ENCODE data around the gene NEK7.
A peak's percentile ranks its signal among the peaks of the same experiment; 100 is the strongest.
"Not testable (repeated sequence)": the region's sequence is repeated elsewhere in the genome, so short reads cannot be mapped to it uniquely, and the experiment has no call there.

The NEK7 gene

DNA sequence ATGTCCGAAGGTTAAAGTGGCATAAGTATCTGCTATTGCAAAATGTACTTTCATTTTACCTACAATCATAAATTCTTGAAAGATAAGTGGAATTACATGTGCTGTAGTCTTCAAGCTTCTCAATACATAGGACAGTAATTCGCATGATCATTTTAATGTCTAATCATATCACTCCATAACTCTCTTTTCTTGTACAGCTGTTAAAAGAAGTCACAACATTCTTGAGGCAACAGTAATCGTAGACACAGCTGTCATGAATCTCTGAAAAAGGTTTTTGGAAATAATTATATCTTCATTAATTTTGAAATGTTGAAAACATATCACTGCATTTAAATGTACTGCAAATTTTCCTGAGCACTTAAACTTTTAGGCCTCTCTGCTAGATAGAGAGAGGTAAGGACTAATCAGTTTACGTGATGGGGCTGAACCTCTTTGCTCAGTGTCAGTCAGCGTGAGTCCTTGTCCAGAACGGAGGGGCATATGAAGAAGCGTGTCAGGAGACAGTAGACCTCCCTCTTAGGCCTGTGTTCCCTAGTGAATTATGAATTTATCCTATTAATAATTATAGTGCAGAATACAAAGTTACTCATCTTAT is 133.4 kb downstream of the NEK7 start:
- no peak overlapping the region for H3K27ac Mint-ChIP-seq
- no peaks in the 10 kb centered on the region for H3K27me3 Mint-ChIP-seq
- no peak overlapping the region for H3K4me3 Mint-ChIP-seq
- H3K4me1 Mint-ChIP-seq, result peaks cover 22% of the 10 kb centered on the region
- ATAC-seq, result no peak
- DNase-seq, result no peak
- H3K9me3 Mint-ChIP-seq, result no peaks in the 10 kb centered on the region

DNA sequence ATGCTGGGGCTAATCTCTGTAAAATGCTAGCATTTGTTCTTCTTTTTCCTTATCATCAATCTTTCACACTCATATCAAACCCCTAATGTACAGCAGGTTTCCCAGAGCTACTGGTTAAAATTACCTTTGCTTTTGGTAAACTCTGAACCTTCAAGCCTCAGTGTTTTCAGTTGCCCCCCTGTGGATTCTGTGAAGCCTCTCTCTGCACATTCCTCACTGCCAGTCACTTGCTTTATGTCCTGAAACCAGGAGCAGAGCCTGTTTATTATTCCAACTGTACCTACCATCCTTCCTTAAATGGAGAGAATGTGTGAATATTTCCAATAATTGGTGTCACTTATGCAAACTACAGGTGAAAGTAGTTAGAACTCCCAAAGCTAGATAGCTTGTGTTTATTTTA is 134.2 kb downstream of the NEK7 start:
- Mint-ChIP-seq H3K4me3 (no peak overlapping the region), H3K27ac (no peak overlapping the region), H3K27me3 (no peaks in the 10 kb centered on the region), H3K4me1 (peaks cover 26% of the 10 kb centered on the region), H3K9me3 (no peaks in the 10 kb centered on the region)
- ATAC-seq (no peak), DNase-seq (no peak)

DNA sequence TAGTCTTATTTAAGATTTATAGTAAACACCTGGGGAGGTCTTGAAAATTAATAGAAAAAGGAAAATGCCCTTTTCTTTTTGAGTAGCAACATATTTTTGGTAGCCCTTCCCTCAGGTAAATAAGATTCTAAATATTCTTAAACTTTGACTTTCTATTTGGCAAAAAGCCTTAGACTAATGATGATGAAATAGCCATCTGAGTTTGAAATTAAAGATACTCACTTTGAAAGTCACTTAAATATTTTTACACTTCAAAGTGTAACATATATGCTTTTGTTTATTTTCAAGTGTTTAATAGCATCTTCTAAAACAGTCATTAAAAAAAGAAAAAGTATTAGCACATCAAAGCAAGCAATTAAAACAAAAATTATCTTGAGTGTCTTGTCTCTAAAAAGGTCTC is 135.1 kb downstream of the NEK7 start:
- no peak for DNase-seq
- peaks cover 27% of the 10 kb centered on the region for H3K4me1 Mint-ChIP-seq
- ATAC-seq, result no peak
- H3K27ac Mint-ChIP-seq, result no peak overlapping the region
- H3K4me3 Mint-ChIP-seq, result no peak overlapping the region
- H3K9me3 Mint-ChIP-seq, result no peaks in the 10 kb centered on the region
- no peaks in the 10 kb centered on the region for H3K27me3 Mint-ChIP-seq

DNA sequence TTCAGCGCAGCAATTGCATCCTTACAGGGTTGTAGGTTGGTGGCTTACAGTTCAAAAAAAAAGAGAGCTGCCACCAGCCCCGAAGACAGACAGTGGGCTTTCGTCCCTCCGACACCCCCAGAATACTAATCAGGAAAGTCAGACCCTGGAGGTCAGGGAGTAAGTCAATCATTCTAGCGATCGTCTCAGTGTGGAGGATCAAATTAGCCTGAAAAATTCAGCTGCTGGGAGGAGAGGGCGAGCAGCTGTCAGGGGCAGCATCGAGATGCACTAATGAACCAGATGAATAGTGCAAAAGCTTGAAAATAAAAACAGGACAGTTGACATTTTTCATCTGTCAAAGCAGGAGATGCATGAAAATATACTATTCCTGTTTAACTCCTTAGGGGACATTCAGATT is 138.4 kb downstream of the NEK7 start:
- H3K27me3 Mint-ChIP-seq, result no peaks in the 10 kb centered on the region
- H3K4me1 Mint-ChIP-seq, result peaks cover 24% of the 10 kb centered on the region
- ATAC-seq, result no peak
- H3K9me3 Mint-ChIP-seq, result no peaks in the 10 kb centered on the region
- H3K4me3 Mint-ChIP-seq, result no peak overlapping the region
- no peak for DNase-seq
- no peak overlapping the region for H3K27ac Mint-ChIP-seq

DNA sequence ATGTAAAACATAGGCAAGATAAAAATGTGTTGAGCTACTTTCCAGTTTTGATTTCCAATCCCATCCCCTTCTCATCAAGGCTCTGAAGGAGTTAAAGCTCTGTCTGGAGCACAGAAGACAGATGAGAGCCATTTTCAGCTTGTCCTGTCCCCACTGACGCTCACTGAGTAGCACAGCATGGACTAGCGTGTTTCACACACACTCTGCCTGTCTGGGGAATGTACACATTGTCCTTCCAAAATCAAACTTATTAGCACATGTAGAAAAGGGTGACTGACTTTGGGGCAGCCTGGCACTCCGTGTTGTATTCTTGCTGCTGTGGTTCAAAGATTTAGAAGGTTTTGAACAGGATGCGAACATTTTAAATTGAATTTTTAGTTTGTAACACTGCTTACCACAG is 139.2 kb downstream of the NEK7 start:
- peaks cover 26% of the 10 kb centered on the region for H3K4me1 Mint-ChIP-seq
- DNase-seq, result no peak
- H3K9me3 Mint-ChIP-seq, result no peaks in the 10 kb centered on the region

DNA sequence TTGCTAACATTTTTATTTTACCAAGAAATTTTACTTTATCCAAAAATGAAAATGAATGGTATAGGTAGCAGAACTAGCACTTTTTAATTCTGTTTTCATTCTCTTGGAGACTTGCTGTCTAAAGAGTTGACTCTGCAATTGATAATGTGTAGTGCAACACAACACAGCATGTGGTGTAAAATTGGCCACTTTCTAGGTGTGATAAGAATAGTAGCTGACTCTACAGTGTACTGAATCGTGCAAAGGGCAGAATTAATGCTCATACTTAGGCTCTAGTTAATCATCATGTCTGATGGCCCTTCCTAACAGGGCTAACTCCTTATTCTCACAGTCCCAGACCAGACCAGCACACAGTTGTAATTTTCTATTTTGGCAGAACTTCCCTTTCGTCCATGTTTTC is 140.5 kb downstream of the NEK7 start:
- H3K4me3 Mint-ChIP-seq, result no peak overlapping the region
- H3K27me3 Mint-ChIP-seq, result no peaks in the 10 kb centered on the region
- peaks cover 18% of the 10 kb centered on the region for H3K4me1 Mint-ChIP-seq
- DNase-seq, result no peak
- no peak for ATAC-seq
- H3K27ac Mint-ChIP-seq, result peak overlapping the region in 1 of 2 donors; percentile 48
- no peaks in the 10 kb centered on the region for H3K9me3 Mint-ChIP-seq

More for the DNA sequence above, 139.2 kb downstream of the NEK7 start:
- ATAC-seq, result no peak
- H3K27me3 Mint-ChIP-seq, result no peaks in the 10 kb centered on the region
- no peak overlapping the region for H3K27ac Mint-ChIP-seq
- H3K4me3 Mint-ChIP-seq, result no peak overlapping the region

DNA sequence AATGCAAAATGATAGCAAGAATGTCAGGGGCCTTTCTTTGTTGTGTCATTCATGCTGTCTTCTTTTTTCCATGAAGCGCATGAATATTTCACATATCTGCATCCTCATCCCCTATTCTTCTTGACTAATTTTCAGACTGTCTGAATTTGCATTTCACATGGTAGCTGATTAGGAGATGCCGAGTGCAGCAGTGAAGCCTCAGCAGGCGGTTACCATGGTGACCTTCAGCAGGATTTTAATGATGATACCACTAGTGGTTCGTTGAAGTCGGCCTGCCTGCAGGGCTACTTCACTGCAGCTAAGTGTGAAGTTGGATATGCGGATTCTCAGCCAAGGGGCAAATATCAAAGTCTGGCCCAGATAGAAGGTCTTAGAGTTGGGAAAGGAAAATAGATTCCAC is 141.8 kb downstream of the NEK7 start:
- no peaks in the 10 kb centered on the region for H3K9me3 Mint-ChIP-seq
- H3K4me1 Mint-ChIP-seq, result peaks cover 18% of the 10 kb centered on the region
- DNase-seq (no peak), ATAC-seq (no peak)
- H3K27me3 Mint-ChIP-seq, result no peaks in the 10 kb centered on the region
- no peak overlapping the region for H3K4me3 Mint-ChIP-seq
- H3K27ac Mint-ChIP-seq, result no peak overlapping the region

DNA sequence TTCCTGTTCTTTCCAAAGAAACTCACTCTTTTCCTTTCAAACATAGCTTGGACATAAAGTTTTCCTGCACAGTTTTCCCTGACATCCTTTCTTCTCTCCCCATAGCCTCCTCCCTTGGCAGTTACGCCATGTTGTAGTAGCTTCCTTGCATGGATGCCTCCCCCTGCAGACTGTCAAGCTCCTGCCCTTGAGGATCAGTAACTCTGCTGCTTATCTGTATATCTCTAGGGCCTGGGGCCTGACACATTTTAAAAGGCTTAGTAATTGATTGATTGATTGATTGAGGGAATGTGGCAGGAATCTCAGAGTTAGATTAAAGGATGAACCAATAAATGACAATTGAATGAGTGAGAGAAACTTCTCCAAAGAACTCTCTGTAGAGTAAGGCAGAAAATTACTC is 143.7 kb downstream of the NEK7 start:
- no peak for DNase-seq
- Mint-ChIP-seq H3K27ac (no peak overlapping the region), H3K4me1 (peaks cover 13% of the 10 kb centered on the region), H3K27me3 (no peaks in the 10 kb centered on the region), H3K4me3 (no peak overlapping the region), H3K9me3 (no peaks in the 10 kb centered on the region)
- no peak for ATAC-seq

DNA sequence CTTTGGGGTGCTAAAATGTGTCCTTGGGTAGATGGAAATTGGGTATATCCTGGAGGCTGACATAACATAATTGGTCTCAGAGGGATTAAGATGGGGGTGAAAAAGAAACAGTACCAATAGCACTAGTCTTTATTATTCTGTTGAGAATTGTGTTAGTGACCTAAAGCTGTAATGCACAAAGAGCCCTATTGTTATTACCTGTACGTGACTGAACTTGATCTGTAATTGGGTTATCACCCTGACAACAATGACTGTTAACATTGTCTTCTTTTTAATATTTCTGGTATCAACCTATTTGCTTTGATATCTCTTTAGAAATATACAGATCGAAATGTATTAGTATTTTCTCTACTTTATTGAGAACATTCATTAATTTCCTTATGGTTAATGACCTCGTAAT is 147.6 kb downstream of the NEK7 start:
- no peak overlapping the region for H3K4me3 Mint-ChIP-seq
- no peak for ATAC-seq

DNA sequence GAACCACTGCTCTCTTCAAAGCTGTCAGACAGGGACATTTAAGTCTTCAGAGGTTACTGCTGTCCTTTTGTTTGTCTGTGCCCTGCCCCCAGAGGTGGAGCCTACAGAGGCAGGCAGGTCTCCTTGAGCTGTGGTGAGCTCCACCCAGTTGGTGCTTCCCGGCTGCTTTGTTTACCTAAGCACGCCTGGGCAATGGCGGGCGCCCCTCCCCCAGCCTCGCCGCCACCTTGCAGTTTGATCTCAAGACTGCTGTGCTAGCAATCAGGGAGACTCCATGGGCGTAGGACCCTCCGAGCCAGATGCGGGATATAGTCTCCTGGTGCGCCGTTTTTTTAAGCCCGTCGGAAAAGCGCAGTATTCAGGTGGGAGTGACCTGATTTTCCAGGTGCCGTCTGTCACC is 158.0 kb downstream of the NEK7 start:
- ATAC-seq, H3K4me3 Mint-ChIP-seq, H3K27me3 Mint-ChIP-seq, H3K9me3 Mint-ChIP-seq, DNase-seq, H3K27ac Mint-ChIP-seq: not testable (repeated sequence)
- peaks cover 19% of the 10 kb centered on the region for H3K4me1 Mint-ChIP-seq

More for the DNA sequence above, 147.6 kb downstream of the NEK7 start:
- no peak for DNase-seq
- H3K27ac Mint-ChIP-seq, result no peak overlapping the region
- no peaks in the 10 kb centered on the region for H3K27me3 Mint-ChIP-seq
- H3K9me3 Mint-ChIP-seq, result peaks cover 9 to 10% of the 10 kb centered on the region in 2 donors
- peaks cover 6% of the 10 kb centered on the region for H3K4me1 Mint-ChIP-seq

DNA sequence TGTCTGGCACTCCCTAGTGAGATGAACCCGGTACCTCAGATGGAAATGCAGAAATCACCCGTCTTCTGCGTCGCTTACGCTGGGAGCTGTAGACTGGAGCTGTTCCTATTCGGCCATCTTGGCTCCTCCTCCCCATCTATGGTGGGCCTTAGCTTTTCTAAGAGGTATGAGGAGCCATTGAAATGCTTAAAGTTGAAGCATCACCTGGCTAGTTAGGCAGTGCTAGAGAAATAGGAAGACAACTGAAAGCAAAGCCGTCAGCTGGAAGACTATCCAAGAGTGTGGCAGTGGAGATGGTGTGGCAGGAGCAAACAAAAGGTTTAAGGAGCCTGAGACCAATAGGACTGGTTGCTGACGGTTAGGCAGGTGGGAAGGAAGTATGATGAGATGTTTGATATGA is 158.5 kb downstream of the NEK7 start:
- not testable (repeated sequence) for H3K9me3 Mint-ChIP-seq, H3K27ac Mint-ChIP-seq, ATAC-seq, H3K4me3 Mint-ChIP-seq, DNase-seq, H3K27me3 Mint-ChIP-seq
- peaks cover 19% of the 10 kb centered on the region for H3K4me1 Mint-ChIP-seq

DNA sequence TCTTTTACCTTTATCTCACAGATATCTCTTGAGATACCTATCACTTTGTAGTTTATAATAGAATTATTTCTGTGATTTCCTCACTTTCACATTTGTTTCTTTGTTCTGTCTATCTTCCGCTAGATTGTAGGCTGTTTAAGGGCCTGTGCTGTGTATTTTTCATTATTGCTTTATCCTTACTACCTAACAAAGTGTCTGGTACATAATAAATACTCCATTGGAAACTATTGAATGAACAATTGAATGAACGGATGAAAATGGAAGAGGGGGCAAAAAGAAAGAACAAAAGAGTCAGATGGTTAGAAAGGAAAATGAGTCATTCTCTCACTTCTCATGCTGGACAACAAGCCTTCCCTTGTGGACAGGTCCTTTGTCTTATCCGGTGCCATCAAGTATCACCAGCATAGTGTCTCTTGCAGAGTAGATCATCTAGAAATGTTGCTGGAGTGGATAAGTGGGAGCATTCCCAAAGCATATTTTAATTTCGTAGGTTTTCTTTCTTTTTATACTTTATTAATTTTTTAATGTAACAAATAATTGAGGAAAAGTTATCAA is 159.8 kb downstream of the NEK7 start:
- Mint-ChIP-seq H3K4me1 (peaks cover 19% of the 10 kb centered on the region), H3K27ac (no peak overlapping the region), H3K9me3 (peaks cover 4 to 6% of the 10 kb centered on the region in 2 donors), H3K4me3 (no peak overlapping the region), H3K27me3 (no peaks in the 10 kb centered on the region)
- DNase-seq, result no peak
- no peak for ATAC-seq

DNA sequence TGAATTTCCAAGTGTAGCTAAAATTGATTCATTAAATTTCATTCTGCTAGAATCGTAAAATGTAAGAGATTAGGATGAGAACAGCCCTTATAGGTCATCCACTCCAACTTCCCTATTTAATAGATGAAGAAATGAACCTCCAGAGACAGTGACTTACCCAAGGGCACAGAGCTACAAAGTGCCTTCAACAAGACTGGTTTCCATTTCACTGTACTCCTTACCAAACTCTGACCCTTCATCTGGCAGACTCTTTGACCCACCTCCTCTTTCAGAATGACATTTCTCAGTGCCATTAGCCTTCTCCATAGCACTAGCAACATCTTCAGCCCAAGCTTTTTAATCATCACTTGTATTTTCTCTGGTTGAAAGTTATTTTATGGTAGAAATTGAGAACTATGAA is 161.3 kb downstream of the NEK7 start:
- Mint-ChIP-seq H3K9me3 (no peaks in the 10 kb centered on the region), H3K4me1 (peaks cover 19% of the 10 kb centered on the region), H3K27ac (no peak overlapping the region), H3K4me3 (no peak overlapping the region), H3K27me3 (no peaks in the 10 kb centered on the region)
- DNase-seq, result no peak
- no peak for ATAC-seq

DNA sequence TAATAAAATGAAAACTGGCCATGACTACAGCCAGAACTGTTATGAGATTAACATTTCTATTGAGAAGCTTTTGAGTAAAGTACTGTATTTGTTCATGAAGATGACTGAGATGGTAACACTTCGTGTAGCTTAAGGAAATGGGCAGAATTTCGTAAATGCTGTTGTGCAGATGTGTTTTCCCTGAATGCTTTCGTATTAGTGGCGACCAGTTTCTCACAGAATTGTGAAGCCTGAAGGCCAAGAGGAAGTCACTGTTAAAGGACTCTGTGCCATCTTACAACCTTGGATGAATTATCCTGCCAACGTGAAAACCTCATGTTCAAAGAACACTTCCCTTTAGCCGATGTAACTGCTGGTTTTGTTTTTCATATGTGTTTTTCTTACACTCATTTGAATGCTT is 164.0 kb downstream of the NEK7 start:
- no peak for DNase-seq
- no peaks in the 10 kb centered on the region for H3K27me3 Mint-ChIP-seq
- peaks cover 13% of the 10 kb centered on the region for H3K4me1 Mint-ChIP-seq
- no peaks in the 10 kb centered on the region for H3K9me3 Mint-ChIP-seq
- no peak overlapping the region for H3K27ac Mint-ChIP-seq
- no peak overlapping the region for H3K4me3 Mint-ChIP-seq
- no peak for ATAC-seq

DNA sequence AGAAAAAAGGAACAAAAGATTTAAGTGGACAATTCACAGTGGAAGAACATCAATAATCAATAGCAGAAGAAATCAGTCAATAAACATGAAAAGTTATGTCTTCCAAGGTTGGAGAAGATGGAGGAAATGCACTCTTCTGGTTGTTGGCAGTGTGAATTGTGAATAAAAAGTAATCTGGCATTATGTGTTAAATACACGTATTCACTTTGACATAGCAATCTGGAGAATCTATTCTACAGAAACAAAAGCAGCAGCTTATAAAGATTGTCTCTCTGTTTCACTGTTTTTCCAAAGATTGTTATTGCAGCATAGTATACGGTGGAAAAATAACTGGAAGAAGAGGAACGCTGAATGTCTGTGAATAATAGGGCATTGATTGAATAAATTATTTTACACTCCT is 169.4 kb downstream of the NEK7 start:
- no peak overlapping the region for H3K27ac Mint-ChIP-seq

DNA sequence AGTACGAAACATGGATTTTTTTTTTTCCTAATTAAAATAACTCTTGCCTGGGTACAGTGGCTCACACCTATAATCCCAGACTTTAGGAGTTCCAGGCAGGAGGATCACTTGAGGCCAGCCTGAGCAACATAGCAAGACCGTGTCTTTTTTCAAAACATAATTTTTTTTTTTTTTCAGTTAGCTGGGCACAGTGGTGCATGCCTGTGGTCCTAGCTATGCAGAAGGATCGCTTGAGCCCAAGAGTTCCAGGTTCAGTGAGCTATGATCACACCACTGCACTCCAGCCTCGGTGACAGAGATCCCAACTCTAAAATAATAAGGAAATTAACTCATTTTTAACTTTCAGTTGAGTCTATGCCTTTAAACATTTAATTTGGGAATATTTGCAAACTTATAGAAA is 170.1 kb downstream of the NEK7 start:
- peaks cover 14% of the 10 kb centered on the region for H3K27me3 Mint-ChIP-seq
- no peak overlapping the region for H3K27ac Mint-ChIP-seq

More for the DNA sequence above, 169.4 kb downstream of the NEK7 start:
- DNase-seq (no peak), ATAC-seq (no peak)
- no peaks in the 10 kb centered on the region for H3K9me3 Mint-ChIP-seq
- peaks cover 9% of the 10 kb centered on the region for H3K27me3 Mint-ChIP-seq
- H3K4me1 Mint-ChIP-seq, result no peaks in the 10 kb centered on the region
- H3K4me3 Mint-ChIP-seq, result no peak overlapping the region

DNA sequence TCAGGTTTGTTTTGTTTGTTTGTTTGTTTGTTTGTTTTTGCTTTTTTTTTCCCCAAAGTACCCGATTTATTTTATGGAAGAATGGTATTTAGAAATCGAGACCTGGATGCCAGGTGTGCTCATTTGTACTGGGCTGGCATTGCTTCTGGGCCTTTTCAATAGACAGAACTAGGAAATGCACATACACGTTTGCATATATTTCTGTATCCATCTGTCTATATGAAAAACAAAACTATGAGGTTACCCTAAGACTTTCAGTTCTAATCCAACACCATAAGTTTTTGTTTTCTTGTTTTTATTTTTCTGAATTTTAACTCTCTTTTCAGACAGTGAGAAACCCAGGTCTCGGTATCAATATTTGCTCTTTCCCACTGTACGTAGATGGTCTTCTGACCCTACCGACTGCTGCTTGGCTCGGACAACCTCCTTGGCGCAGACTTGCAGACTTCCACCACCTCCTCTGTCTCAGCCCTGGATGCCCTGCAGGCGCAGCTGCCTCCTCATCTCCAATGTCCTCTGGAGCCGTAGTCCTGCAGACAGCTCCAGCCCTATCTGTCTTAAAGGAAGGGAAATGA is 171.7 kb downstream of the NEK7 start:
- DNase-seq (no peak), ATAC-seq (no peak)
- no peaks in the 10 kb centered on the region for H3K9me3 Mint-ChIP-seq
- no peaks in the 10 kb centered on the region for H3K4me1 Mint-ChIP-seq
- peaks cover 23% of the 10 kb centered on the region for H3K27me3 Mint-ChIP-seq
- H3K27ac Mint-ChIP-seq, result no peak overlapping the region
- no peak overlapping the region for H3K4me3 Mint-ChIP-seq

More for the DNA sequence above, 170.1 kb downstream of the NEK7 start:
- H3K9me3 Mint-ChIP-seq, result no peaks in the 10 kb centered on the region
- DNase-seq (no peak), ATAC-seq (no peak)
- H3K4me3 Mint-ChIP-seq, result no peak overlapping the region
- no peaks in the 10 kb centered on the region for H3K4me1 Mint-ChIP-seq

Data from stimulated activated naive CD8-positive, alpha-beta T cell treated with anti-CD3 and anti-CD28 coated beads, Interleukin-15, amount 100 ng/mL, for 72 hours (primary cell).